ENCODE results near the gene THRB. TPM values are rescaled to one million over a fixed set of nuclear protein-coding genes. Genes with fewer than 3 reads are reported as not detected.

Gene THRB
- total RNA-seq, 6 donors from 2014 or later: 5.5 to 15.2 (median 12.0) TPM

DNA sequence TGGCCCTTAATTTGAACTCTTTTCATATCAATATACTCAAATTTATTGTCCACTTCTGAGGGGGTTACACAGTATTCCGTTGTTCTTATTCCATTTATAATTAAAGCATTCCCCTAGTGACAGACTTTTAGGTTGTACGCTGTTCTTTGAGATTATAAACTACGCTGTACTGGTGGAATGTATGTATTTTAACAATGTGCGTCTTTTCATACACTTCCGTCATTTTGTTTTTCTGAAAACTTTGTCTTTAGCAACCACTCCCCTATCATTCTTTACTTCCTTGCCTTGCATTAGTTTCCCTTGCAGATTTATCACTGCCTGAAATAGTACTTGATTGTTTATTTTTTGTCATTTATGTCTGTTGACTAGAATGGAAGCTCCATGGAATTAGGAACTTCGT is 137.0 kb downstream of the THRB start:
- ATAC-seq (ENCODE audit: low FRiP score in 2 of 2): no peak
- no peak overlapping the region for H3K27ac ChIP-seq
- no peaks in the 10 kb centered on the region for H3K9me3 ChIP-seq
- H3K36me3 ChIP-seq: no peaks in the 10 kb centered on the region
- no peak for DNase-seq
- no peaks in the 10 kb centered on the region for H3K27me3 ChIP-seq
- H3K4me1 ChIP-seq: peaks cover 0 to 8% (median under 1%) of the 10 kb centered on the region in 4 donors
- 69 to 83% methylated on average over 6 of the region's 6 CpGs for WGBS, 2 donors
- no peak overlapping the region for H3K4me3 ChIP-seq
- TF ChIP-seq POLR2AphosphoS5 (IDR thresholded peaks at IDR 0.05): no peak
- no peak for TF ChIP-seq CTCF (IDR thresholded peaks at IDR 0.05)
- no peak for TF ChIP-seq POLR2A (IDR thresholded peaks at IDR 0.05)
- no peak for TF ChIP-seq EP300 (IDR thresholded peaks at IDR 0.05)

DNA sequence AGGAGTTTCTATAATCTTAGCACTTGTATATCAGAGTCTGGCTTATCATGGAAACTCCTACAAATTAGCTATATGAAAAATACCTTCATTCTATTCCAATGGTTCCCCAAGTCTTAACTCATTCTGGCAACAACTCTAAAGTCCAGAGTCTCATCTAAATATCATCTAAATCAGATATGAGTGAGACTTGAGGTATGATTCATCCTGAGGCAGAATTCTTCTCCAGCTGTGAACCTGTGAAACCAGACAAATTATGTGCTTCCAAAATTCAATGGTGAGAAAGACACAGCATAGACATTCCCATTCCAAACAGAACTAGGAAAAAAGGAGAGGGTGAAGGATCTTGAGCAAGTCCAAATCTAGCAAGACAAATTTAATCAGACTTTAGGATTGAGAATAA is 138.8 kb downstream of the THRB start:
- Histone ChIP-seq H3K9me3 (no peaks in the 10 kb centered on the region), H3K36me3 (no peaks in the 10 kb centered on the region), H3K27me3 (no peaks in the 10 kb centered on the region), H3K4me3 (no peak overlapping the region), H3K27ac (no peak overlapping the region), H3K4me1 (peaks cover 0 to 12% (median 0%) of the 10 kb centered on the region in 4 donors)
- no peak for DNase-seq
- TF ChIP-seq CTCF (IDR thresholded peaks at IDR 0.05): no peak
- ATAC-seq (ENCODE audit: low FRiP score in 2 of 2): no peak

GRCh38 chr3:24354230-24354629 is 140.4 kb downstream of the THRB start:
- H3K4me3 ChIP-seq: no peak overlapping the region
- H3K27me3 ChIP-seq: no peaks in the 10 kb centered on the region
- no peaks in the 10 kb centered on the region for H3K36me3 ChIP-seq
- peaks cover 0 to 12% (median 0%) of the 10 kb centered on the region in 4 donors for H3K4me1 ChIP-seq
- DNase-seq (no peak), ATAC-seq (ENCODE audit: low FRiP score in 2 of 2) (no peak)
- no peak for TF ChIP-seq EP300 (IDR thresholded peaks at IDR 0.05)
- no peak for TF ChIP-seq POLR2AphosphoS5 (IDR thresholded peaks at IDR 0.05)
- no peak for TF ChIP-seq CTCF (IDR thresholded peaks at IDR 0.05)
- TF ChIP-seq POLR2A (IDR thresholded peaks at IDR 0.05): no peak
- no peak overlapping the region for H3K27ac ChIP-seq
- no peaks in the 10 kb centered on the region for H3K9me3 ChIP-seq

GRCh38 chr3:24352893-24353553 is 141.6 kb downstream of the THRB start:
- Histone ChIP-seq H3K27me3 (no peaks in the 10 kb centered on the region), H3K4me1 (peaks cover 0 to 8% (median 0%) of the 10 kb centered on the region in 4 donors), H3K36me3 (no peaks in the 10 kb centered on the region), H3K9me3 (no peaks in the 10 kb centered on the region), H3K4me3 (no peak overlapping the region), H3K27ac (no peak overlapping the region)
- no peak for TF ChIP-seq POLR2AphosphoS5 (IDR thresholded peaks at IDR 0.05)
- TF ChIP-seq CTCF (IDR thresholded peaks at IDR 0.05): no peak
- TF ChIP-seq POLR2A (IDR thresholded peaks at IDR 0.05): no peak
- no peak for TF ChIP-seq EP300 (IDR thresholded peaks at IDR 0.05)
- ATAC-seq (ENCODE audit: low FRiP score in 2 of 2) (no peak), DNase-seq (no peak)
- 87 to 91% methylated on average over 3 of the region's 3 CpGs for WGBS, 2 donors

- DNase-seq: no peak
- Histone ChIP-seq H3K9me3 (no peaks in the 10 kb centered on the region), H3K4me1 (peaks cover 0 to 8% (median 0%) of the 10 kb centered on the region in 4 donors), H3K27me3 (no peaks in the 10 kb centered on the region), H3K27ac (peak overlapping the region in 1 of 4 donors; percentile 11), H3K4me3 (no peak overlapping the region), H3K36me3 (no peaks in the 10 kb centered on the region)
- peak in 1 of 2 donors; percentile 81 for ATAC-seq (ENCODE audit: low FRiP score in 2 of 2)
- WGBS, 2 donors: 32 to 41% methylated on average over 4 of the region's 4 CpGs
- no peak for TF ChIP-seq POLR2A (IDR thresholded peaks at IDR 0.05)
- TF ChIP-seq CTCF (IDR thresholded peaks at IDR 0.05): no peak
- no peak for TF ChIP-seq EP300 (IDR thresholded peaks at IDR 0.05)
- TF ChIP-seq POLR2AphosphoS5 (IDR thresholded peaks at IDR 0.05): no peak
Measured at GRCh38 chr3:24351779-24352469, 142.7 kb downstream of the THRB start.

Measured in upper lobe of left lung (tissue), 6 donors.